ENCODE data around the gene CYP46A1.
"Not testable (repeated sequence)": the region's sequence is repeated elsewhere in the genome, so short reads cannot be mapped to it uniquely, and the experiment has no call there.

CYP46A1 gene

GRCh38 chr14:99683619-99684409 lies at the start of gene CYP46A1:
Gene CYP46A1, plus strand, starts transcription at chr14:99684298. Its CDS starts 120 bp downstream, at chr14:99684418.
- Mint-ChIP-seq H3K4me3 (peak within 1 kb of the TSS; percentile 86), H3K27me3 (peaks cover 14% of the 10 kb centered on the region), H3K36me3 (ENCODE audit: low read depth) (no peaks in the 10 kb centered on the region), H3K4me1 (ENCODE audit: low read depth) (peaks cover 9% of the 10 kb centered on the region), H3K27ac (peak within 1 kb of the TSS; percentile 71), H3K9me3 (peaks cover 3% of the 10 kb centered on the region)

DNA sequence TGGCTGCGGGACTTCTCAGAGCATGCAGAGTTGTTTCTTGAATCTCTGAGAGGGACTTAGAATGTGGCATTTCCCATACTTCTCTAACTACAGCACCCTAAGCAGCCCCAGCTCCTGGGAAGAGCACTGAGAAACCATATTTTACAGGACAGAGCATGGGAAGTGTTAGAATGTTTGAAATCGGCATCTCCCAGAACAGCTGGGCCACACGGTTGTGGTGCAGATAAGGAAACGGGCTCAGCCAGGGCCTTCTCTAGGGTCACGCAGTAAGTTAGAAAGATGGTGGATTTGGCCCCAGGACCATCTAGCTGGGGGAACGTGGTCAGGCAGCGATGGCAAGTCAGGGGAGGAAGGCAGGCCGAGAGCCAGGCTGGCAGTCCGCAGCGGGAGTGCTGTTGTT lies 49.7 kb upstream of the CYP46A1 start:
- Mint-ChIP-seq H3K27me3 (no peaks in the 10 kb centered on the region), H3K4me1 (ENCODE audit: low read depth) (no peaks in the 10 kb centered on the region), H3K9me3 (no peaks in the 10 kb centered on the region), H3K36me3 (ENCODE audit: low read depth) (no peaks in the 10 kb centered on the region), H3K4me3 (no peak overlapping the region), H3K27ac (no peak overlapping the region)

DNA sequence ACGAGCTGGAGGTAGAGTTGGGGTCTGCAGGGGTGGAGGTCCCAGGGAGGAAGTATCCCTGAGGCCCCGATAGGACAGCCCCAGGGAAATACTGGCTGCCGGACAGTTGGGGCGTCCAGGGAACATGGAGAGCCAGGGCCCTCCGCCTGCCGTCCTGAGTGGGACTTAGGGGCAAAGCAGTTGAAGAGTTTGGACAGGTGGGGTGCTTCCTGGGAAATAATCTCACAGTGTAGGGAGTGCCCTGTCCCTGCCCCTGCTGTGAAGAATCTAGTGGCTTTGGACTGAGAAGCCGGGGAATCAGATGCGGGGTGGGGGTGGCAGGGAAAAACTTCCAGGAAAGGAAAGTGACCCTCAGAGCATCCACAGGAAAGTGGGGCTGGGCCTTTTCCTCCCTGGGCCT lies 49.0 kb upstream of the CYP46A1 start:
- Mint-ChIP-seq H3K27me3 (no peaks in the 10 kb centered on the region), H3K4me3 (no peak overlapping the region), H3K27ac (no peak overlapping the region), H3K4me1 (ENCODE audit: low read depth) (no peaks in the 10 kb centered on the region), H3K36me3 (ENCODE audit: low read depth) (no peaks in the 10 kb centered on the region), H3K9me3 (no peaks in the 10 kb centered on the region)

DNA sequence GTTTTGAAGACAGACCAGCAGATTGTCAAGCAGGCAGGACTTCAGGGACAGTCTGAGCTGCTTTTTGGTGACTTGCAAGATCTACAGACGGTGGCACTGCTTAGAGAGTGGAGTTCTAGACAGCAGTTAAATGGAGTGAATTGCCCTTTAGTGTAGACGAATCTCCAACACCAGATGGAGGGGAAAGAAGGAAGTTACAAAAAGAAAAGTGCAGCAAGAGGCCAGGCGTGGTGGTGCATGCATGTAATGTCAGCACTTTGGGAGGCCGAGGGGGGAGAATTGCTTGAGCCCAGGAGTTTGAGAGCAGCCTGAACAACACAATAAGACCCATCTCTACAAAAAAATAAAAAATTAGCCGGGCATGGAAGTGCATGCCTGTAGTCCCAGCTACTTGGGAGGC lies 47.6 kb upstream of the CYP46A1 start:
- H3K36me3 Mint-ChIP-seq (ENCODE audit: low read depth), result no peaks in the 10 kb centered on the region

DNA sequence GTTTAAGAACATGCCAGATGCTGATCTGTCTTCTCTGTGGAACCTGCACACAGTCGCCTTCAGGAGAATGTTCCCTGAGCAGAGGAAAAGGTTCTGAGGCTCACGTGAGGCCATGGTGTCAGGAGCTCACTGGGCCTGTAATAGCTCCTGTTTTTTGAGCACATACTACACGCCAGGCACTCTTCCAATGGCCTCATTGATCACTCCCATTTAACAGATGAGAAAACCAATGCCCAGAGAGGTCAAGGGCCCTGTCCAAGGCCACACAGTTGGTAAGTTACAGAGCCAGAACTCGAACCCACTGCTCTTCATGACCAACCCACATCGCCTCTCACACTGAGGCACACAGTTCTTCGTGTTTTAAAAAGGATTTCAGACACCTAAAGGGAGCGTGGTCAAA lies 46.5 kb upstream of the CYP46A1 start:
- Mint-ChIP-seq H3K9me3 (no peaks in the 10 kb centered on the region), H3K36me3 (ENCODE audit: low read depth) (no peaks in the 10 kb centered on the region), H3K4me1 (ENCODE audit: low read depth) (no peaks in the 10 kb centered on the region), H3K27me3 (peaks cover 3% of the 10 kb centered on the region), H3K27ac (no peak overlapping the region), H3K4me3 (no peak overlapping the region)

More for the DNA sequence above, 47.6 kb upstream of the CYP46A1 start:
- H3K9me3 Mint-ChIP-seq, result no peaks in the 10 kb centered on the region
- no peak overlapping the region for H3K4me3 Mint-ChIP-seq
- H3K27ac Mint-ChIP-seq, result peak overlapping the region; percentile 28
- H3K4me1 Mint-ChIP-seq (ENCODE audit: low read depth), result no peaks in the 10 kb centered on the region
- no peaks in the 10 kb centered on the region for H3K27me3 Mint-ChIP-seq

- peaks cover 27% of the 10 kb centered on the region for H3K27me3 Mint-ChIP-seq
- not testable (repeated sequence) for H3K4me1 Mint-ChIP-seq (ENCODE audit: low read depth); H3K27ac Mint-ChIP-seq; H3K4me3 Mint-ChIP-seq; H3K9me3 Mint-ChIP-seq; H3K36me3 Mint-ChIP-seq (ENCODE audit: low read depth)
Observed at GRCh38 chr14:99642771-99643170, 41.3 kb upstream of the CYP46A1 start.

DNA sequence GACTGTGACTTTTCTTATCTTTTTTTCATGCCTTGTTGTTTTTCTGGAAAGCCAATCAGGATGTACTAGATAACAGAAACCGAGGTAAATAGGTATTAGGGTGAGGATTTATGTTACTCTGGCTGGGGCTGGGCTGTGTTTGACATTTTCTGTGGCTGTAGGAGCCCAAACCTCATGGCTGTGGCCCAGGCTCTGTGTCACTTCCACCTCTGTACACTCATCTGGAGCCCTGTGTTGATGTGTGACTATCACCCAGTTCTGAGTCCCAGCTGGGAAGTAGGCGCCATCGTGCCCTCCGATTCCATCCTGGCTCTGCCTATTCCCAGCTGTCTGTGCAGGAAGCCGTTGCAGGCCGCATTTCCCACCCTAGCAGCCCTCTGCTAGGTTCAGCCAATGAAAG lies 40.8 kb upstream of the CYP46A1 start:
- Mint-ChIP-seq H3K36me3 (ENCODE audit: low read depth) (no peaks in the 10 kb centered on the region), H3K4me1 (ENCODE audit: low read depth) (no peaks in the 10 kb centered on the region), H3K4me3 (no peak overlapping the region), H3K27me3 (peaks cover 33% of the 10 kb centered on the region), H3K27ac (no peak overlapping the region), H3K9me3 (no peaks in the 10 kb centered on the region)

DNA sequence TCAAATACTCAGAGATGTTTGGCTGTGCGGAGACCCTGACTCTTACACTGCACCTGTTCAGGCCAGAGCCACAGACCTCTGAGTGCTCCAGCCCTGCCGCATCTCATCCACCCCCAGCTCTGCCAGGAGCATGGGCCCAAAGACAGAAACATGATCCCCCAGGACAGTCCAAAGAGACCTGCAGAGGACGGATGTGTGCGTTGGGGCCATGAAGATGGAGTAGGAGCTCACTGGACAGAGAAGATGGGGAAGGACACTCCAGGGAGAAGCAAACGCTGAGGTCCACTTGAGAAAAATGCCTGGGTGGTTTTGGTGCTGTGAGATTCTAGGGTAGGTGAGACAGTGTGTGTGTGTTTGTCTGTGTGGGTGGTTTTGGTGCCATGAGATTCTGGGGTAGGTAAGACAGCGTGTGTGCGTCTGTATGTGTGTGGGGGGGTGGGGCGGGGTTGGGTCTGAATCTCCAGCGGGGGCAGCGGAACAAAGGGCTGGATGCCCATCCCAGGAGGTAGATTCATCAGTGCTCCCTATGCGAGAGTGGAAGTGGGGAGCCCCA lies 40.0 kb upstream of the CYP46A1 start:
- Mint-ChIP-seq H3K27ac (no peak overlapping the region), H3K4me1 (ENCODE audit: low read depth) (no peaks in the 10 kb centered on the region), H3K4me3 (peak overlapping the region; percentile 1), H3K27me3 (peaks cover 36% of the 10 kb centered on the region), H3K36me3 (ENCODE audit: low read depth) (no peaks in the 10 kb centered on the region), H3K9me3 (no peaks in the 10 kb centered on the region)

DNA sequence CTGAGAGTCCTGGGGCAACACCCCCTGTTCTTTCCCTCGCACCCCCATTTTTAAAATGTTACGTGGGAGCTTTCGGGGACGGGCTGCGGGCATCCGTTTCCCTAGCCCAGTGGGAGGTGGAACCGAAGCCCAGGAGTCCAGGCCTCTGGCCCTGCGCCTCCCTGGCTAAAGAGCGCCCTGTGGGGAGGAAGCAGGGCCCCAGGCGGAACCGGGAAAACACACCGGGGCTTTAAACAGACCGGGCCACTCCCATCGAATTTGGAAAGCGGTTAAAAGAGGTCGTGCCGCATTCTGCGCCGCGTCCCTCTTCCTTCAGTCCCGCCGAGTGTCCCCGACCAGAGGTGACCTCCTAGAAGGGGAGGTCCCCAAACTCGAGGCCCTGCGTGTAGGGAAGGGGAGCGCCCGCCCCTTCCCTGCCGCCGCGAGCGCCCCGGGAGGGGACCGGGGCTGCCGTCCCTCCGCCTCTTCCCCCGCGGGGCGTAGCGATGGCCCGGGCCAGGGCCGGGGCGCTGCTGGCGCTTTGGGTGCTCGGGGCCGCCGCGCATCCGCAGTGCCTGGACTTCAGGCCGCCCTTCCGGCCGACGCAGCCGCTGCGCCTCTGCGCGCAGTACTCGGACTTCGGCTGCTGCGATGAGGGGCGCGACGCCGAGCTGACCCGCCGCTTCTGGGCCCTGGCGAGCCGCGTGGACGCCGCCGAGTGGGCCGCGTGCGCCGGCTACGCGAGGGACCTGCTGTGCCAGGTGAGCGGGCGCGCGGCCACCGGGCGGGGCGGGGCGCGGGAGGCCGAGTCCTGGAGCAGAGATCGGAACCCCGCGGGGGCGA lies 39.2 kb upstream of the CYP46A1 start, which contains the start of gene HHIPL1:
Gene HHIPL1, plus strand, starts transcription at position 407 of the 822 bp plus-strand sequence. Its CDS starts 79 bp downstream, at position 486.
- peak within 1 kb of the TSS; percentile 1 for H3K4me3 Mint-ChIP-seq
- no peaks in the 10 kb centered on the region for H3K36me3 Mint-ChIP-seq (ENCODE audit: low read depth)

DNA sequence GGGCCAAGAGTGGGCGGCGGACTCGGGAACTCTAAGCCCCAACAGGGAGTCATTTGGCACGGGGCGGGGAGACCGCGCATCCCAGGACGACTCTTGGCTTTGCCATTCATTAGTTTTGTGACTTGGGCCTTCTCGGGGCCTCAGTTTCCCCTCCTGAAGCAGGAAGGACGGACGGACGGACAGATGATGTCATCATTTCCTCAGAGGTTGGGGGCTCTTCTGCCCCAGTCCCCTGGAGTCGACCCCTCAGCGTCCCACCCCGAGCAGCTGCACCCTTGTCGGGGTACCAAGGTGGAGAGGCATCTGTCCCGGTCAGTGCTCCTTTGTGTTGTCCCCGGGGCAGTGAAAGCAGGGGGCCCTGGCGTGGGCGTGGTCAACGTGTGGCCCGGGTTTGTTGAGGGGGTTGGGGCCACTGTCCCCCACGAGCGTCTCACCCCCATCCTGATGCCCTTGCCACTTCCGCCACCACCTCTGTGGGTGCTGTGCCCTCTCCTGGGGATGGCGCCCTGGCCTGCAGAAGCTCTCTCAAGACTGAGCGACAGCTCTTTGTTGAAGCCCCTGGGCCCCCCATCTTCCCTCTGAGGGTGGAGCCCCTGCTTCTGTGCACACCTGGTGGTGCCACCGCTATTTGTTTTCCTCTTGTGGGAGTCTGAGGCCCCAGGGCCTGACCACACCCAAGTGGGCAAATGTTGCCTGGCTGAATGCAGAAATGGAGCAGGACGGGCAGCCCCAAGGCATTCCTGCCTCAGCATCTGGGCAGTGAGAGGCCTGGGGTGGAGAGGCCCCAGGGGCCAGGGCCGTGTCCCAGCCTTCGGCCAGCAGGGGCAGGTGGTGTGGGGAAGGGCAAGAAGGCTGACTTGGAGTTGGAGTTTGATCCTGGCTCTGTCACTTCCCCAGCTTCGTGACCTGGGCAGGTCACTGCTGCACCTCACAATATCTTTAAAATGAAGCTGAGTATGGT lies 38.3 kb upstream of the CYP46A1 start:
- Mint-ChIP-seq H3K36me3 (ENCODE audit: low read depth) (no peaks in the 10 kb centered on the region), H3K27ac (no peak overlapping the region), H3K27me3 (peaks cover 39% of the 10 kb centered on the region), H3K9me3 (no peaks in the 10 kb centered on the region), H3K4me3 (no peak overlapping the region), H3K4me1 (ENCODE audit: low read depth) (no peaks in the 10 kb centered on the region)

More for the DNA sequence above, 39.2 kb upstream of the CYP46A1 start, which contains the start of gene HHIPL1:
- Mint-ChIP-seq H3K27me3 (peaks cover 38% of the 10 kb centered on the region), H3K9me3 (no peaks in the 10 kb centered on the region), H3K4me1 (ENCODE audit: low read depth) (no peaks in the 10 kb centered on the region), H3K27ac (no peak within 1 kb of the TSS)

- H3K9me3 Mint-ChIP-seq, result no peaks in the 10 kb centered on the region
- H3K27ac Mint-ChIP-seq, result no peak overlapping the region
- H3K4me3 Mint-ChIP-seq, result no peak overlapping the region
- H3K4me1 Mint-ChIP-seq (ENCODE audit: low read depth), result no peaks in the 10 kb centered on the region
- no peaks in the 10 kb centered on the region for H3K36me3 Mint-ChIP-seq (ENCODE audit: low read depth)
- peaks cover 44% of the 10 kb centered on the region for H3K27me3 Mint-ChIP-seq
Observed at GRCh38 chr14:99647411-99647810, 36.7 kb upstream of the CYP46A1 start.

- H3K36me3 Mint-ChIP-seq (ENCODE audit: low read depth), result no peaks in the 10 kb centered on the region
- H3K4me1 Mint-ChIP-seq (ENCODE audit: low read depth), result no peaks in the 10 kb centered on the region
- no peak overlapping the region for H3K4me3 Mint-ChIP-seq
- H3K9me3 Mint-ChIP-seq, result no peaks in the 10 kb centered on the region
- H3K27ac Mint-ChIP-seq, result no peak overlapping the region
- peaks cover 44% of the 10 kb centered on the region for H3K27me3 Mint-ChIP-seq
Observed at GRCh38 chr14:99648027-99648784, 35.9 kb upstream of the CYP46A1 start.

DNA sequence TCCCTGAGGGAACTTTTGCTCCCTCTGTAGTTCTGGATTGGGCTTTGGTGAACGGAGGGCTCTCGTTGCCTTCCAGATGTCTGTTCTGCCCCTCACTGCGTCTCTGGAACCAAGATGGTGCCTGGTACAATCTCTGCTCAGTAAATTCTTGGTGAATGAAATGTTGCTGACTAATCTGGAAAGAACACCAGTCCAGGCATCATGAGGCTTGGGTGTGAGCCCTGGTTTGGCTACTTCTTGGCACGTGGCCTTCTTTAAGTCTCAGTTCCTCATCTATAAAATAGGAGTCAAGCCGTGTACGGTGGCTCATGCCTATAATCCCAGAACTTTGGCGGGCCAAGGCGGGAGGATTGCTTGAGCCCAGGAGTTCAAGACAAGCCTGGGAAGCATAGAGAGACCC lies 34.9 kb upstream of the CYP46A1 start:
- H3K4me1 Mint-ChIP-seq (ENCODE audit: low read depth), result no peaks in the 10 kb centered on the region
- no peak overlapping the region for H3K27ac Mint-ChIP-seq
- H3K9me3 Mint-ChIP-seq, result no peaks in the 10 kb centered on the region
- no peaks in the 10 kb centered on the region for H3K36me3 Mint-ChIP-seq (ENCODE audit: low read depth)
- H3K4me3 Mint-ChIP-seq, result no peak overlapping the region
- peaks cover 39% of the 10 kb centered on the region for H3K27me3 Mint-ChIP-seq

DNA sequence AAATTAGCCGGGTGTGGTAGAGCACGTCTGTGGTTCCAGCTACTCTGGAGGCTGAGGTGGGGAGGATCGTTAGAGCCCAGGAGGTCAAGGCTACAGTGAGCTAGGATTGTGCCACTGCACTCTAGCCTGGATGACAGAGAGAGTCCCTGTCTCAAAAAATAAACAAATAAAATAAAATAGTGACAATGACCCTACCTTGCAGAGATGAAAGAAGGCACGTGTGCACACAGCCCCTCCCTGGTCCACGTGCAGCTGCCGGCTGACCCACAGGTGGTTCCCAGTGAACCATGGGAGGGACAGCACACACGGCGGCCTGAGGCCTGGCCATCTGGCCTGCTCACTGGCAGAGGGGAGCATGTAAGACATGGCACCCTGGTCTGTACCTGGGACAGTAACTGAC lies 34.5 kb upstream of the CYP46A1 start:
- Mint-ChIP-seq H3K4me3 (no peak overlapping the region), H3K4me1 (ENCODE audit: low read depth) (no peaks in the 10 kb centered on the region), H3K9me3 (no peaks in the 10 kb centered on the region), H3K36me3 (ENCODE audit: low read depth) (no peaks in the 10 kb centered on the region), H3K27ac (no peak overlapping the region), H3K27me3 (peaks cover 40% of the 10 kb centered on the region)
